NK-92 (cell line): Measurements from ENCODE around the gene KCNMB2.
"Not testable (repeated sequence)": the region's sequence is repeated elsewhere in the genome, so short reads cannot be mapped to it uniquely, and the experiment has no call there.

ENCODE experiments used
- DNase-seq: peaks from one replicate; lab custom pipeline; 2025; ENCODE audit not compliant: unreplicated experiment; lab: John Stamatoyannopoulos, UW

The KCNMB2 gene

DNA sequence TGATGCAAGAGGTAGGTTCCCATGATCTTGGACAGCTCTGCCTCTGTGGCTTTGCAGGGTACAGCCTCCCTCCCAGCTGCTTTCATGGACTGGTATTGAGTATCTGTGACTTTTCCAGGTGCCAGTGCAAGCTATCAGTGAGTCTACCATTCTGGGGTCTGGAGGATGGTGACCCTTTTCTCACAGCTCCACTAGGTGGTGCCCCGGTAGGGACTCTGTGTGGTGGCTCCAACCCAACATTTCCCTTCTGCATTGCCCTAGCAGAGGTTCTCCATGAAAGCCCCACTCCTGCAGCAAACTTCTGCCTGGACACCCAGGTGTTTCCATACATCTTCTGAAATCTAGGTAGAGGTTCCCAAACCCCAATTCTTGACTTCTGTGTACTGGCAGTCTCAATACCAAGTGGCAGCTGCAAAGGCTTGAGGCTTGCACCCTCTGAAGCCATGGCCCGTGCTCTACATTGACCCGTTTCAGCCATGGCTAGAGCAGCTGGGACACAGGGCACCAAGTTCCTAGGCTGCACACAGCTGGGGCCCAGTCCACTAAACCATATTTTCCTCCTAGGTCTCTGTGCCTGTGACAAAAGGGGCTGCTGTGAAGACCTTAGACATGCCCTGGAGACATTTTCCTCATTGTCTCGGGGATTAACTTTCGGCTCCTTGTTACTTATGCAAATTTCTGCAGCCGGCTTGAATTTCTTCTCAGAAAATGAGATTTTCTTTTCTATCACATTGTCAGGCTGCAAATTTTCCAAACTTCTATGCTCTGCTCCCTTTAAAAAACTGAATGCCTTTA, 209.8 kb downstream of the KCNMB2 start:
- DNase-seq: not testable (repeated sequence)

DNA sequence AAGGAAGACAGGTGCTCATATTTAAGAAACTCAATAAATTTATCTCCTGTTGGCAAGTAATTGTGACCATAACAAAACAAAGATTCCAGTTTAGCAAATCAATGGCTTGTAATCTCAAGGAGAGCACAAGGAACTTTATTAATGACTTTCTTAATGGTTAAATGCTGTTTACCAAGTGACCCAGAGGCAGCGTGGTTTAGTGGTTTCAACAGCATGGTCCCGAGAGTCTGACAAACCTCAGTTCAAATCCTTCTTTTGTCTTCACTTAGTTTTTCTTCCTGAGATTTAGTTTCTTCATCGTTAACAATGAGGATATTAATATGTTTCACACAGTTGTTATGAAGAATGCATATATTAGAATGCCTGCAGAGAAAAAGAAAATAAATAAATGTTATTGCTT, 212.6 kb downstream of the KCNMB2 start:
- DNase-seq: no peak

DNA sequence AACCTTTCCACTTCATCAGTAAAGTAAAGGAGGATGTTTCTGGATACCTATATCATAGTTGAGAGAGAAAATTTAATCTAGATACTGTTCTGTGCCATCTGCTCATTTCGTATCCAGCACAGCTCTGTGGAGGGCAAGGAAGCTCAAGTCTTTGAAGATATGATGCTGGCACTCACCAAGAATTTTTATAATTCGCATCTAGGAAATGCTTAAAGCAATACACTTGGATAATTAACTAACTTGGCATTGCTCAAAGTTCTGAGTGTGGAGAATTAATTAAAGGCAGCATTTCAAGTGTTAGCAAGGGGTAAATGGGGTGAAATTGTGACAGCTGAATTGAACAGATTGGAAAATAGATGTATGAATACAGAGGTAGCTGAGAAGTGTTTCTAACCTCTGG, 213.2 kb downstream of the KCNMB2 start:
- no peak for DNase-seq

DNA sequence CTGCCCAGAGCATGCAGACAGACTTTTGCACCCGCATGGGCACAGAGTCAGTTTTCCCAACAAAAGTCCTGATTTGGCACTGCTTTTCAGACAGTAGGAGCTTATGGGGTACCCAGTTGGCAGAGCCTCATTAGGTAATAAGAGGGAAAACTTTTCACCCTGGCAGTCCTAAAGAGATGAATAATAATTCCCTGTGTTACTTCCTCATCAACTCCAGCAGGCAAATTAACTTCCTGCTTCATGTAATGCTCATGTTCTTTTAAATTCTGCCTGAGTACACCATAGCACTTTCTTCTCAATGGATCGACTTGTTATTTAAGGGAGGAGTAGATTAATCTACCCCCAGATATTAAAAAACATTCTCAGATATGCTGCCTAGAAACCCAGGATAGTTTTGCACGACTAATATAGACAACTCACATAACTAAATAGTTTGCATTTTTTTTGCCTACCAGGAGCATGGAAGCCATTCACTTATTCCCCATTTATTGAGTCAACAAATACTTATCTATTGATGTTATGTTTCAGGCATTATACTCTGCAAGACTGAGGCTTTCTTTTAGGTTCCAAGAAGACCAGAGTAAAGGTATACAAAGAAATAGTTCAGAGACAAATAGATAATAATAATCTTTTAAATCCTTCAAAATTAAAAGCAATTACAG, 214.5 kb downstream of the KCNMB2 start:
- no peak for DNase-seq

DNA sequence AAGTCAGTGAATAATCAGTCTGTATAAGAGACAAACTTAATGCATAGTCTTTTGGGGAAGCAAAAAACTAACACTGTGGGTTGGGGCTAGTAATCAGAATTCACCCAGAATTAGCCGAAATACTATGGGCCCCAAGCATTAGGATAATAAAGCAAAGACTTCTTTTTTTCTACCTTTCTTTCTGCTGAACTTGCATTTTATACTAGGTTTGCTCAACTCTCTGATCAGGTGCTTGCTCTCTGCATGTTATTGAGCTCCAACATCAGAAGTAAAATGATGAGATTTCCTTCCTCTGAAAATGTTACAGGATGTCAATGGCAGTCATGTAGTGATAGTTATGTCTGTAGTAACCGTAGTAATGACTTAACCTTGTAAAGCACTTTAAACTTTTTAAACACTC, 216.6 kb downstream of the KCNMB2 start:
- no peak for DNase-seq

DNA sequence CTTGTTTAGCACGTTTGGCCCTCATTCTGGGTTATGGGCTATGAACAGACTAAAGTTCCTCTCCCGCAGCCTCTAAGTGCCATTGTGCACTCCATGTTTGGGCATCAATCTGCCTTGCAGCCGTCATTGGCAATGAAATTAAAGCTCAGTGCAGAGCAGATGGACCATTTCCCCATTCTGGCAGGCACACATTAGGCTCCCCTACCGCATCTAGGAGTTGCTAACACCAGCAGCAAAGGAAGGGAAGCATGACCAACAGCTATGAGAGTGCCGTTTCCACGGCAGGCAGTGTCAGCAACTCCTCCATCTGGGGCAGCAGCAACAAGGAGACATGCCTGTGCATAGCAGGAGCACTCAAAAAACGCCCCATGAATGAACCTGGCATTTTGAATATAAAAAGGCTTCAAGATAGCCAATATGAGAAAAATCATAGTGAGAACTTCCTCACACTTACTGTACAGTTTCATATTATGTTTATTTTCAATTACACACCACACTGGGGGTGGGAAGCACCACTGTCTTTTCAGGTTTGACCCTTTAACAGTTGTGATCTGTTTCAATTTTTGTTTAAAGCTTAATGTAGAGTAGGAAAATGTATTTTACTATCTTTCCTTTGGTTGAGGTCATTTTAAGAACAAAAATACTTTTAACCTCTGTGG, 218.7 kb downstream of the KCNMB2 start:
- no peak for DNase-seq

DNA sequence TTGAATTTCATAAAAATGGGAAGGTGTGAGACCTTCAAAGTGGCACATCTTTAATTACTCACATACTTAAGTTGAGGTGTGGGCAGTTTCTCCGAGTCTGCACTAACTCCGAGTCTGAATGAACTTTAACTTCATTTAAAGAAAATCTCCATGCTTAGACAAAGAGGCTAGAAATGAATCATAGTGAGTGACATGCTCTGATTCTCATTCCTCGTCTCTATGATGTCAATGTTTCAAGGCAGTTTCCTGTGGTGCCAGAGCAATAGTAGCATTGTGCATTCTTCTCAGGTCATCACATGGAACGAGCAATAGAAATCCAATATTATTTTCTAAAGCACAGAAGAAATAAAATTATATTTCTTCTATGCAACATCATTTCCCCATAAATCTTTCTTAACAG, 224.8 kb downstream of the KCNMB2 start:
- no peak for DNase-seq

DNA sequence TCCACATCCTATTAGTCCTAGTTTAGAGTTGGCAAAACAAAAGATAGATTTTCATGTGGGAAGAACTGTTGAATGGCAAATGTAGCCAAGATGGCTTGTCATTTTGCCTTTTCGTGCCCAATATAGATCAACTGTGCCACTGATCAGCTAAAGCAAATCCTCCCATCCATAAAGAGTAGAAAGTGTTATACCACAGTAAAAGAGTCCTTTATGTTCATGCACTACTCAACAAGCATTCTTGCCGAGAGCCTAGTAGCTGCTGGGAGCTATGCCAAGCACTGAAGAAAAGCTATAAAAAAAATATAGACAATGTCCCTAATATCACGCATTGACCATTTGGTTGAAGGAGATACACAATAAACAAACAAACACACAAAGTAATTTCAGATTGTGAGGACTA, 225.2 kb downstream of the KCNMB2 start:
- DNase-seq: no peak

DNA sequence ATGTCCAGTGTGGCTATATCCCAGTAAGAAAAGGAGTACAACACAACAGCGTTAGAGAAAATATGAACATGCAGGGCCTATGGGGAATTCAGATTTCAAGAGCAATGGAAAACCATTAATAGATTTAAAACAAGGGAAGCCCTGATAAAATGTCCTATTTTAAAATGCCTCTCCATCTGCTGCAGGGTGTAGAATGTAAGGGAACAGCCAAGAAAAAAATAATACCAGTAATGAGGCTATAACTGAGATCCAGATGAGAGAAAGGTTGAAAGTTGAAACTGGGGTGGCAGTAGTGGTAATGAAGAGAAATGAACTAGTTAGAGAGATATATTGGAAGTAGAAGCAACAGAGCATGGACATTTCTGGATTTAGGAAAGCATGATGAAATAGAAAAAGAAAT, 226.1 kb downstream of the KCNMB2 start:
- no peak for DNase-seq

DNA sequence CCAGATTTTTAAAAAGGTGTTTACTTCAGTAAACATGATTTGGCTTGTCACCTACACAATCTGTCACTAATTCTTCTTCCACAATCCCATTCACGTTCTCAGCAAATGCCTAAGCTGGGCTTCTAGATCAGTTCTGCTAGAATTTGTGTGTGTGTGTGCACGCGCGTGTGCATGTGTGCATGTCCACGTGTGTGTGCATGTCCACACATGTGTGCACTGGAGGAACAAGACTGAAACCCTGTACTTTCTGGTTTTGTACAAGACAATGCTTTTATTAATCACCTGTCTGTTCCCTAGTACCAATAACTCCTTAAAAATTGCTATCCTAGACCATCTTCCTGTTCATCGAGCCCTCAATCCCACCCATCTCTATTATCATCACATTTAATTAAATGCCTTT, 229.2 kb downstream of the KCNMB2 start:
- DNase-seq: no peak

DNA sequence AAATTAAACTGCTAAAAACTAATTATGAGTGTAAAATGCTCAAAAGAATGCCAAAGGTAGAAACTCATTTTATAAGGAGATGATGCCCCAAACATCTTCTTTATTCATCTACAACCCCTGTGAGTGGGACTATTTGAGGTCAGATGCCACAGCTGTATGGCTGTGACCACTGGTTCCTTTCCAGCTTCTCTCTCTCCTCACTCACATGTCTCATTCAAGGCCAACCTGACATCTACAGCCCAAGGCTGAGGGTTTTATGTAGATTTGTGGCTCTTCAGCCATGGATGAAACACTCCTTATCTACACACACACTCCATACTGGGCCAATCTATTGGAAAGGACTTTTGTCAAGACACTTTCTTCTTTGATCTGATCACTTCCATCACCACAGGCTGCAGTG, 231.3 kb downstream of the KCNMB2 start:
- no peak for DNase-seq

DNA sequence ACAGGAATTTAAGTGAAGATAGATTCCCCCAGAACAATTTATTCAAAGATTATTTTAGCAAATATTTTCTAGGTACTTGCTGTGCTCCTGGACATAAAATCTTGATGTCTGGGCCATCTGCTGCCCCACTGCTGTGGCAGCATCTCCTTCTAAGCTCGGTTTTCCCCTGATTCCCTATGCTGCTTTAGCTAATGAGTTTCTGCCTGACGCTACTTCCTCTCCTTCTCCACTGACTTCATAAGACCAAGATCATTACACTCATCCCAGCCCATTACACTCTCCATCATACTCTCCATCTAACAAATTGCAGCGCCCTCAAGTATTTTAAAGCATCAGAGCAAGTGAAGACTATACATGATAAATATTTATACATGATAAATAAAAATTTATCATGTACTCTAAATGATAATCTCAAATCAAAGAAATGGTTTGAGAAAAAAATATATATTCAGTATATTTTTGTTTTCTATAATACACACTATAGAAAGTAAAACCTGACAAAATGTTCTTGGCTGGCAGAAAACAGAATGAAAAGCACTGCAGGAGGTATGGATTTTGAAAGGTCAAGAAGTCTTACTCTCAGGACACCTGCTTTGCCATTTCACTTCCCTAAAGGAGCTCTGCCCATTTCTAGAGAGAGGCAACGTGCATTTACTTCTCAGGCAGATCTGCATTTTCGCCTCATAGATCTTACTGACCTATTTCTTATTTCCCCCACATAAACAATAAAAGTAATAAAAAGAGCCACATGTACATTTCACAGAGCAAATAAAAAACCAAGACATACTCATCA, 232.0 kb downstream of the KCNMB2 start:
- DNase-seq: no peak

DNA sequence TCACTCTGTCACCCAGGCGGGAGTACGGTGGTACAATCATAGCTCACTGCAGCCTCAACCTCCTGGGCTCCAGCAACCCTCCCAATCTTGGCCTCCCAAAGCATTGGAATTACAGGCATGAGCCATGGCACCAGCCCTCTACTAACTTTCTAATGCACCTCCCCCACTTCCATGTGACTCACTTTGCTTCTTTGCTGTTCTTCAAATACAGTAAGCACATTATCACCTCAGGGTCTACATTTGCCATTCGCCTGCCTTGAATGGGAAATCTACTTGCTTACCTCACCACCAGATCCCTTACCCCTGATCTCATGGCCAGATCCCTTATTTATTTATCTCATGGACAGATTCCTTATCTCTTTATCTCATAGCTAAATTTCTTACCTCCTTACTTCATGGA, 235.3 kb downstream of the KCNMB2 start:
- DNase-seq: no peak

DNA sequence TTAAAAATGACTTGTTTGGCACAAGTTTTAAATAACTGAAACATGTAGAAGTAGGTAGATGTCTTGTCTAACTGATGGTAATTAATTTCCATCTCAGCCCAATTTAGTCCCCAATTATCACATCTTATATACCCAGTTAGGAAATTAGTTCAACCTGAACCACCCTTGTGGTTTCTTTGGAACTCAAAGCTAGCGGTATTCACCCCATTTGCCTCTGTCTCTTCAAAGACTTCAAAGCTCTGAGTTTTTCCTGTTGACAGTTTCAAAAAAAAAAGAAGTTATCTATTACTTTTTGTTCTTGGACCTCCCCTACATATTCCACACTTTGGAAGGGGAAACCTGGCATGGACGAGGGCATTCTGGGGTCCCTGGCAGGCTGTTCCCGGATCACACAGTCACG, 236.5 kb downstream of the KCNMB2 start:
- DNase-seq: no peak

DNA sequence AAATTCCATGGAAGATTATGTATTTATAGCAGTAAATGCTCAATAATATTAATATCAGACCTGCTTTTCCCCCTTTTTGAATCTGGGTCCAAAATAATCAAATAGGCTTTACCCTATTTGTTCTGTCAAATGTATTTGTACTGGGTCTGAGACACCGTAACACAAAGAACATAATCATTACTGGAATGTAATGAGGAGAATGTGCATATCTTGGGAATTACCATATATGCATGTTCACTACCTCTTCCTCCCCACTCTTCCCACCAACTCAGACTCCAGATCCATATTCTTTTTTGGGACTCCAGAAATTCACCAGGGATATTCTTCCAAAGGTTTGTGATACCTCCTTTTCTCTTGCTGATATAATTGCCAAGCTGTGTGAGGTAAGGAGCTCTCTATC, 237.1 kb downstream of the KCNMB2 start:
- no peak for DNase-seq

DNA sequence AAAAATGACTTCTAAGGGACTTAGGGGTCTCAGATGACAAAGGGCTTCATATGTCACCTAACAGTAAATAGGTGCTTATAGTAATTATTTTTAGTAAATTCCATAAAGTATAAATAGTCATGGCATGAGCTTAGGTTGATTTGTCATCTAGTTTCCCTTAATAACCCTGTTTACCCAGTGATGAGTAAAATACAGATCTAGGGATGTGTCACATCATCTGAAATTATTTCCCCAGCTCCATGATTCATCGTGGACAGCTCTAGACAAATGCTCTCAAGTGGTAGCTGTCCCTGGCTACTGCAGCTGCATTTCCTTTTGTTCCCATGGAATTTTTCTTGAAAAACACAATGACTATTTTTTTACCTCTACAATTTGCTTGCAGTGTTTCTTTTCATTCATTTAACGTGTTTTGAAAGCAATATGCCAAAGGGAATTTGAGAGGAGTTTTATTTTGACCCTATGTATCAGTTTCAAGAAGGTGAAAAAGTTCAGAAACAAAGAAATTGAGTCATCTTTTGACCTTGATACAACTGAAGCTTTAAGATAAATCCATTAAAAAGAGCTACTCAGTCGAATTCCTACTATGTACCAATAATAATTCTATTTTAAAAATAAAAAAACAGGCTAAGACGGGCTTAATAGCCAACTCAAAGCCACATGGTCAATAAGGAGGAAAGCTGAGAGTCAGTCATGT, 241.6 kb downstream of the KCNMB2 start:
- no peak for DNase-seq

DNA sequence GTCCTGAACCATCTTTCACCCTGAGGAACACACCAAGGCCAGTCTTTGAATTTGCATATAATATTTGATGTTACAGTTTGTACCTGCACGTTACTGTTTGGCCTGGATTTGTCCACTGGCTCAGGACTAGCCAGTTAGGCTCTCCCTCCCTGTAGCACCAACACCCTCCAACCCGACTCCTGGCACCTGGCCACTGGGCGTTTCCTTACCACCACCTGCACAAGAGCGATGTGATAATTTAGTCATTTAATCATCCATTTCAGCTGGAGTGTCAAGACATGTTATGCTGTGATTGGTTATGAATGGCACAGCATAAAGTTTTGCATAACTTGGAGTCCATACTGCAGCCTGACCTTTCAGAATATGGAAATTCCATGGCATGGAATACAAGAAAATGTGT, 242.4 kb downstream of the KCNMB2 start:
- DNase-seq: no peak

DNA sequence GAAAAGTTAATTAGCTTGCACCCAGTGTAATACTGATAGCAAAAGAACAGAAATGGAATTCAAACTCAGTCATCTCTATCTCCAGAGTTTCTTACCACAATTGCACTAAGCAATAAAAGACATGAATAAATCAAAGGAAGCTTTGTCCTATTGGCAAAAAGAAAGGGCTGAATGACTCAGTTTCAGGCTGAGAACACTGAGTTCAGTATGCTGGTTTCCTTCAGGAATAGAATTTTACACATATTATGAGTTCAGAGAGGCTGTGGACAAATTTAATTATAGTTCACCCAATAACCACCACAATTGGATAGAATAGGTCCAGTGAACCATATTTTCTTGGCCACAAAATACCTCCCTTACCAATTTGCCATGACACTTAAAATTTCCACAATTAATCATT, 249.7 kb downstream of the KCNMB2 start:
- no peak for DNase-seq

DNA sequence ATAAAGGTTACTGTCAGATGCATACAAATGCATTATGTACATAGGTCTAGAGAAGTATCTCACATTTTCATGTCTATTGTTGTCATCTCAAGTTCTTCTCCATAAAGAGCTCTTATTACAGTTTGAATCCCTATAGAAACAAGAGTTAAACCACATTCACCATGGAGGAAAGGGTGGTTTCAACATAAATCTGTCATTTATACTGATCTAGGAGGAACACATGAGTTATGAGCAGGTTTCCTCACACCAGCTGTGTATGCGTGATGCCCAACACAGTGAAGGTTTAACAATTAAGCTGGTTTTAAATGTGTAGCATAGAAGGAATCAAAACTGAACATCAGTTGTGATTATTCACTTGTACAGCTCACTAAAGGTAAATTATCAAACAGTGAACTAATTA, 251.7 kb downstream of the KCNMB2 start:
- no peak for DNase-seq

DNA sequence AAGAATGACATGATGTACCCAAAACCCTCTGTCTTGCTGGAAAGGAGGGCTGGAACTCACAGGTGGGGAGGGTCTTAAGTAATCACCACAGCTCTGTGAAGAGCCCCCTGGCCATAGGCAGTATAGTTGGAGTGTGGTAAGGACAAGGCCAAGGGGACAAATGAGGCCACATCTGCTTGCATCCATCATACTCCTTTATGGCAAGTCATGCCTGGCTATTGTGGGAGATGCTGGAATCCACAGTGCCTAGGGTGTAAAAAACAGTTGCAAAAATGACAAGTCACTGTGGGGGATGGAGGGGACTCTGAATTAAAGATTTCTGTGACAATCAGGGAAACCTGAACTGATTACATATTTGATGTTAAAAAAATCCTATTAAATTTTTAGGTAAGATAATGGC, 258.5 kb downstream of the KCNMB2 start:
- DNase-seq: no peak

DNA sequence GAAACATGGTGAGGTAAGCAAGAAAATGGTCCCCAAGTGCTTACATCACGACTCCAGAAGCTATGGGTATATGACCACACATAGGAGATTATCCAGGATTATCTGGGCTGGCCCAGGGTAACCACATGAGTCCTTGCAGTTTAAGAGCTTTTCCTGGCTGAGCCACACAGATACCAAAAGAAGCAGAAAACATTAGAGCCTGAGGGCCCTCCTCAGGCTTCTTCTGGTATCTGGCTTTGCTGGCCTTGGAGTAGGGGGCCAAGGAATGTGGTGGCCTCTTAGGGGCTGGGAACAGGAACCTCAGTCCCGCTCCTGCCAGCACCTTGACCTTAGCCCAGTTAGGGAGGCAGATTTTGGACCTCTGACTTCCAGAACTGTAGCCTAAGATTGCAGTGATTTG, 259.1 kb downstream of the KCNMB2 start:
- no peak for DNase-seq
